Stimulated activated CD8-positive, alpha-beta memory T cell treated with anti-CD3 and anti-CD28 coated beads, Interleukin-7, amount 100 ng/mL, for 4 hours (primary cell): ENCODE measurements around the gene ODAD3.
A peak's percentile ranks its signal among the peaks of the same experiment; 100 is the strongest.
"Not testable (repeated sequence)": the region's sequence is repeated elsewhere in the genome, so short reads cannot be mapped to it uniquely, and the experiment has no call there.

Experiments used
- DNase-seq, 2 donors: peaks; one replicate each; pipeline ENCODE4 v3.0.0-alpha.2; 2020; ENCODE audit warnings: low read depth in 2 of 2

ODAD3 gene

GRCh38 chr19:11405846-11406643 is 28.9 kb downstream of the ODAD3 start:
- DNase-seq, result peak; percentile 12 to 29

- no peak for DNase-seq
Observed at GRCh38 chr19:11404588-11405222, 30.2 kb downstream of the ODAD3 start.

- no peak for DNase-seq
Observed at GRCh38 chr19:11401808-11402543, 32.9 kb downstream of the ODAD3 start.

- no peak for DNase-seq
Observed at GRCh38 chr19:11400798-11401197, 34.1 kb downstream of the ODAD3 start.

GRCh38 chr19:11399667-11400066 is 35.3 kb downstream of the ODAD3 start:
- DNase-seq, result no peak

- no peak for DNase-seq
Observed at GRCh38 chr19:11397089-11397610, 37.8 kb downstream of the ODAD3 start.

GRCh38 chr19:11390933-11391680 is 43.8 kb downstream of the ODAD3 start:
- no peak for DNase-seq

GRCh38 chr19:11390359-11390758 is 44.6 kb downstream of the ODAD3 start:
- DNase-seq, result no peak

- DNase-seq, result no peak
Observed at GRCh38 chr19:11387162-11388034, 47.5 kb downstream of the ODAD3 start.

GRCh38 chr19:11384778-11385129 is 50.2 kb downstream of the ODAD3 start:
- no peak for DNase-seq

GRCh38 chr19:11383706-11384048 is 51.2 kb downstream of the ODAD3 start:
- no peak for DNase-seq

GRCh38 chr19:11382898-11383705 is 51.8 kb downstream of the ODAD3 start:
- DNase-seq, result peak in 1 of 2 donors; percentile 24

GRCh38 chr19:11380653-11381537 is 54.0 kb downstream of the ODAD3 start:
- peak; percentile 92 to 95 for DNase-seq

- no peak for DNase-seq
Observed at GRCh38 chr19:11379857-11380350, 55.0 kb downstream of the ODAD3 start.

- not testable (repeated sequence) for DNase-seq
Observed at GRCh38 chr19:11379269-11379845, 55.6 kb downstream of the ODAD3 start.

- no peak for DNase-seq
Observed at GRCh38 chr19:11378319-11379189, 56.4 kb downstream of the ODAD3 start.

GRCh38 chr19:11377756-11378155 is 57.2 kb downstream of the ODAD3 start:
- no peak for DNase-seq
